HG03442 (cell line): ENCODE data around the gene ACADVL.
"Not testable (repeated sequence)": the region's sequence is repeated elsewhere in the genome, so short reads cannot be mapped to it uniquely, and the experiment has no call there.

ENCODE experiments used
- ATAC-seq: cut with Tn5 transposase; IDR thresholded peaks from one replicate; pipeline ENCODE4 v1.9.1; 2021; ENCODE audit warnings: mild to moderate bottlenecking, moderate library complexity; ENCODE audit not compliant: unreplicated experiment

Gene ACADVL

GRCh38 chr17:7219812-7220592 is at the start of gene ACADVL, which contains the start of gene DLG4:
Gene ACADVL, plus strand, starts transcription at chr17:7219938. Its CDS starts 47 bp downstream, at chr17:7219985.
Gene DLG4, minus strand, starts transcription at chr17:7219836.
- peak; percentile 60 for ATAC-seq

- not testable (repeated sequence) for ATAC-seq
Measured at GRCh38 chr17:7172522-7173191, 47.1 kb upstream of the ACADVL start.

- ATAC-seq = no peak
Measured at GRCh38 chr17:7173687-7174602, 45.8 kb upstream of the ACADVL start.

GRCh38 chr17:7174603-7175326 is 45.0 kb upstream of the ACADVL start:
- ATAC-seq = no peak

GRCh38 chr17:7175330-7175733 is 44.4 kb upstream of the ACADVL start:
- no peak for ATAC-seq

GRCh38 chr17:7176107-7176840 is 43.5 kb upstream of the ACADVL start:
- no peak for ATAC-seq

GRCh38 chr17:7176841-7177190 is 42.9 kb upstream of the ACADVL start:
- no peak for ATAC-seq

- no peak for ATAC-seq
Measured at GRCh38 chr17:7177191-7177953, 42.4 kb upstream of the ACADVL start.

- no peak for ATAC-seq
Measured at GRCh38 chr17:7177954-7178477, 41.7 kb upstream of the ACADVL start.

GRCh38 chr17:7178973-7179316 is 40.8 kb upstream of the ACADVL start:
- ATAC-seq = no peak

- no peak for ATAC-seq
Measured at GRCh38 chr17:7179317-7180254, 40.2 kb upstream of the ACADVL start, which contains the start of gene ASGR1. Gene ASGR1, minus strand, starts transcription at chr17:7179370. Its CDS starts 807 bp downstream, at chr17:7178563.

- not testable (repeated sequence) for ATAC-seq
Measured at GRCh38 chr17:7182101-7182500, 37.6 kb upstream of the ACADVL start.

- no peak for ATAC-seq
Measured at GRCh38 chr17:7183433-7184090, 36.2 kb upstream of the ACADVL start.

GRCh38 chr17:7184091-7184488 is 35.6 kb upstream of the ACADVL start:
- no peak for ATAC-seq

- no peak for ATAC-seq
Measured at GRCh38 chr17:7184647-7185046, 35.1 kb upstream of the ACADVL start.

- no peak for ATAC-seq
Measured at GRCh38 chr17:7186241-7186640, 33.5 kb upstream of the ACADVL start.

- ATAC-seq = no peak
Measured at GRCh38 chr17:7190276-7190917, 29.3 kb upstream of the ACADVL start.
